ENCODE results near the gene TMEM209. TPM values are rescaled to one million over a fixed set of nuclear protein-coding genes. Genes with fewer than 3 reads are reported as not detected.
A peak's percentile ranks its signal among the peaks of the same experiment; 100 is the strongest.

The TMEM209 gene
- total RNA-seq, 1 donor from 2014 or later, result 22.7 TPM

- peak; percentile 67 for DNase-seq (ENCODE audit: extremely low spot score, unreplicated experiment)
- no peak for TF ChIP-seq CTCF (IDR thresholded peaks at IDR 0.05)
- H3K36me3 Mint-ChIP-seq (ENCODE audit: unreplicated experiment), result peaks cover 43% of the 10 kb centered on the region
- no peaks in the 10 kb centered on the region for H3K27me3 Mint-ChIP-seq (ENCODE audit: unreplicated experiment)
- H3K9me3 Mint-ChIP-seq (ENCODE audit: unreplicated experiment), result peaks cover 7% of the 10 kb centered on the region
- H3K27ac Mint-ChIP-seq (ENCODE audit: unreplicated experiment), result no peak overlapping the region
- H3K4me3 Mint-ChIP-seq (ENCODE audit: unreplicated experiment), result no peak overlapping the region
- no peaks in the 10 kb centered on the region for H3K4me1 Mint-ChIP-seq (ENCODE audit: unreplicated experiment)
Measured at GRCh38 chr7:130162196-130162595, 43.0 kb downstream of the TMEM209 start.

GRCh38 chr7:130160455-130160854, 44.8 kb downstream of the TMEM209 start:
- TF ChIP-seq CTCF (IDR thresholded peaks at IDR 0.05), result no peak
- peak; percentile 54 for DNase-seq (ENCODE audit: extremely low spot score, unreplicated experiment)
- Mint-ChIP-seq H3K27me3 (ENCODE audit: unreplicated experiment) (no peaks in the 10 kb centered on the region), H3K9me3 (ENCODE audit: unreplicated experiment) (peaks cover 7% of the 10 kb centered on the region), H3K4me1 (ENCODE audit: unreplicated experiment) (no peaks in the 10 kb centered on the region), H3K4me3 (ENCODE audit: unreplicated experiment) (no peak overlapping the region), H3K36me3 (ENCODE audit: unreplicated experiment) (peaks cover 42% of the 10 kb centered on the region), H3K27ac (ENCODE audit: unreplicated experiment) (no peak overlapping the region)

GRCh38 chr7:130160023-130160422, 45.2 kb downstream of the TMEM209 start:
- peaks cover 41% of the 10 kb centered on the region for H3K36me3 Mint-ChIP-seq (ENCODE audit: unreplicated experiment)
- no peak for TF ChIP-seq CTCF (IDR thresholded peaks at IDR 0.05)
- DNase-seq (ENCODE audit: extremely low spot score, unreplicated experiment), result peak; percentile 36

GRCh38 chr7:130157700-130158099, 47.5 kb downstream of the TMEM209 start:
- peaks cover 2% of the 10 kb centered on the region for H3K4me1 Mint-ChIP-seq (ENCODE audit: unreplicated experiment)
- peaks cover 7% of the 10 kb centered on the region for H3K9me3 Mint-ChIP-seq (ENCODE audit: unreplicated experiment)
- TF ChIP-seq CTCF (IDR thresholded peaks at IDR 0.05), result no peak
- no peaks in the 10 kb centered on the region for H3K27me3 Mint-ChIP-seq (ENCODE audit: unreplicated experiment)
- peaks cover 32% of the 10 kb centered on the region for H3K36me3 Mint-ChIP-seq (ENCODE audit: unreplicated experiment)
- peak; percentile 38 for DNase-seq (ENCODE audit: extremely low spot score, unreplicated experiment)
- no peak overlapping the region for H3K4me3 Mint-ChIP-seq (ENCODE audit: unreplicated experiment)
- H3K27ac Mint-ChIP-seq (ENCODE audit: unreplicated experiment), result no peak overlapping the region

More at GRCh38 chr7:130160023-130160422, 45.2 kb downstream of the TMEM209 start:
- peaks cover 7% of the 10 kb centered on the region for H3K9me3 Mint-ChIP-seq (ENCODE audit: unreplicated experiment)
- H3K4me1 Mint-ChIP-seq (ENCODE audit: unreplicated experiment), result no peaks in the 10 kb centered on the region
- H3K27ac Mint-ChIP-seq (ENCODE audit: unreplicated experiment), result no peak overlapping the region
- H3K27me3 Mint-ChIP-seq (ENCODE audit: unreplicated experiment), result no peaks in the 10 kb centered on the region
- H3K4me3 Mint-ChIP-seq (ENCODE audit: unreplicated experiment), result no peak overlapping the region

- no peaks in the 10 kb centered on the region for H3K27me3 Mint-ChIP-seq (ENCODE audit: unreplicated experiment)
- no peak overlapping the region for H3K27ac Mint-ChIP-seq (ENCODE audit: unreplicated experiment)
- no peak for TF ChIP-seq CTCF (IDR thresholded peaks at IDR 0.05)
- H3K36me3 Mint-ChIP-seq (ENCODE audit: unreplicated experiment), result peaks cover 25% of the 10 kb centered on the region
- peak; percentile 64 for DNase-seq (ENCODE audit: extremely low spot score, unreplicated experiment)
- no peak overlapping the region for H3K4me3 Mint-ChIP-seq (ENCODE audit: unreplicated experiment)
- peaks cover 2% of the 10 kb centered on the region for H3K4me1 Mint-ChIP-seq (ENCODE audit: unreplicated experiment)
- H3K9me3 Mint-ChIP-seq (ENCODE audit: unreplicated experiment), result peaks cover 7% of the 10 kb centered on the region
Measured at GRCh38 chr7:130156140-130156539, 49.1 kb downstream of the TMEM209 start.
